Stimulated activated naive CD8-positive, alpha-beta T cell treated with anti-CD3 and anti-CD28 coated beads, Interleukin-15, Interleukin-2, amounts not matched to agents 100 U/mL and 50 U/mL, for 24 hours (primary cell): ENCODE data around the gene MYCBPAP.

Source experiments
- ATAC-seq: fragments of 150-1000 bp; cut with Tn5 transposase; one replicate; pipeline ENCODE4 v1.10.0; 2021
- DNase-seq: peaks from one replicate; pipeline ENCODE4 v3.0.0; 2021

Gene MYCBPAP

GRCh38 chr17:50519141-50519834, 11.0 kb downstream of the MYCBPAP start:
- DNase-seq (no peak), ATAC-seq (no peak)

- ATAC-seq (no peak), DNase-seq (no peak)
Measured at GRCh38 chr17:50520483-50520882, 12.2 kb downstream of the MYCBPAP start.

GRCh38 chr17:50521514-50521913, 13.3 kb downstream of the MYCBPAP start:
- no peak for DNase-seq
- no peak for ATAC-seq

- ATAC-seq (no peak), DNase-seq (no peak)
Measured at GRCh38 chr17:50522766-50523165, 14.5 kb downstream of the MYCBPAP start.

- no peak for ATAC-seq
Measured at GRCh38 chr17:50523208-50523607, 15.0 kb downstream of the MYCBPAP start.

GRCh38 chr17:50524838-50525237, 16.6 kb downstream of the MYCBPAP start:
- ATAC-seq (no peak), DNase-seq (no peak)

More at GRCh38 chr17:50523208-50523607, 15.0 kb downstream of the MYCBPAP start:
- DNase-seq: no peak

- ATAC-seq: no peak
- no peak for DNase-seq
Measured at GRCh38 chr17:50527155-50527762, 19.0 kb downstream of the MYCBPAP start.

- ATAC-seq (no peak), DNase-seq (no peak)
Measured at GRCh38 chr17:50527949-50528474, 19.8 kb downstream of the MYCBPAP start.

- ATAC-seq (no peak), DNase-seq (no peak)
Measured at GRCh38 chr17:50529849-50530248, 21.6 kb downstream of the MYCBPAP start.

- ATAC-seq (no peak), DNase-seq (no peak)
Measured at GRCh38 chr17:50531428-50532025, 23.3 kb downstream of the MYCBPAP start.

- ATAC-seq: no peak
- no peak for DNase-seq
Measured at GRCh38 chr17:50532452-50533024, 24.3 kb downstream of the MYCBPAP start, which contains the start of gene EPN3. Gene EPN3 (plus strand): TSS chr17:50532735. CDS start chr17:50536557, 3,822 bp downstream.

- ATAC-seq (no peak), DNase-seq (no peak)
Measured at GRCh38 chr17:50533185-50533584, 24.9 kb downstream of the MYCBPAP start.

- ATAC-seq (no peak), DNase-seq (no peak)
Measured at GRCh38 chr17:50533720-50534148, 25.5 kb downstream of the MYCBPAP start.

GRCh38 chr17:50534222-50534978, 26.2 kb downstream of the MYCBPAP start:
- DNase-seq: peak; percentile 48
- ATAC-seq: peak; percentile 48

- ATAC-seq (no peak), DNase-seq (no peak)
Measured at GRCh38 chr17:50534979-50535326, 26.7 kb downstream of the MYCBPAP start.

GRCh38 chr17:50535407-50535806, 27.2 kb downstream of the MYCBPAP start:
- DNase-seq: no peak
- ATAC-seq: no peak

GRCh38 chr17:50536683-50537646, 28.7 kb downstream of the MYCBPAP start:
- ATAC-seq (no peak), DNase-seq (no peak)

- ATAC-seq (no peak), DNase-seq (no peak)
Measured at GRCh38 chr17:50537721-50538548, 29.7 kb downstream of the MYCBPAP start.

- DNase-seq: no peak
- ATAC-seq: no peak
Measured at GRCh38 chr17:50538549-50539410, 30.5 kb downstream of the MYCBPAP start.
